Osteoblast (primary cell): ENCODE measurements around the gene ARHGEF4. TPM values are rescaled to one million over a fixed set of nuclear protein-coding genes. Genes with fewer than 3 reads are reported as not detected.
A peak's percentile ranks its signal among the peaks of the same experiment; 100 is the strongest.

ENCODE experiments used
- DNase-seq: peaks from one replicate; pipeline ENCODE4 v3.0.0; 2011; ENCODE audit warnings: low spot score, mixed read lengths; ENCODE audit not compliant: insufficient read length; ENCODE audit errors: missing footprints
- H2AFZ ChIP-seq: 2 replicates; pipeline ENCODE4 v1.6.0; 2011; ENCODE audit warnings: mild to moderate bottlenecking, low read length
- H3K27ac ChIP-seq: 2 replicates; pipeline ENCODE4 v1.5.1; 2011; ENCODE audit warnings: mild to moderate bottlenecking, low read depth, low read length, moderate library complexity
- H3K27me3 ChIP-seq: 2 replicates; pipeline ENCODE4 v1.6.0; 2012; ENCODE audit warnings: mild to moderate bottlenecking, control low read depth, inconsistent platforms, low read length, moderate library complexity; ENCODE audit not compliant: insufficient read depth
- H3K36me3 ChIP-seq: 2 replicates; pipeline ENCODE4 v1.5.1; 2011; ENCODE audit warnings: mild to moderate bottlenecking, low read length, control low read depth, moderate library complexity; ENCODE audit not compliant: insufficient read depth
- H3K4me1 ChIP-seq: 2 replicates; pipeline ENCODE4 v1.5.1; 2011; ENCODE audit warnings: mild to moderate bottlenecking, low read length, control low read depth, moderate library complexity; ENCODE audit not compliant: insufficient read depth
- H3K4me2 ChIP-seq: 2 replicates; pipeline ENCODE4 v1.6.0; 2011; ENCODE audit warnings: mild to moderate bottlenecking, low read length; ENCODE audit not compliant: insufficient read depth
- H3K4me3 ChIP-seq: fragments of 200-600 bp; sonication (generic); 3 replicates; pipeline ENCODE4 v1.5.1; 2012; ENCODE audit warnings: mild to moderate bottlenecking, low read length, inconsistent platforms; ENCODE audit not compliant: insufficient read depth
- H3K79me2 ChIP-seq: 2 replicates; pipeline ENCODE4 v1.6.0; 2012; ENCODE audit warnings: mild to moderate bottlenecking, low read length, control low read depth, inconsistent platforms; ENCODE audit not compliant: insufficient read depth
- H3K9me3 ChIP-seq: 2 replicates; pipeline ENCODE4 v1.5.1; 2011; ENCODE audit warnings: low read depth, low read length, control low read depth
- H4K20me1 ChIP-seq: 2 replicates; pipeline ENCODE4 v1.6.0; 2012; ENCODE audit warnings: mild to moderate bottlenecking, low read length, control low read depth; ENCODE audit not compliant: insufficient read depth
- total RNA-seq: library from RNA; depleted of rRNA; stranded (reverse); fragments of >200 nt; gene quantifications from 2 replicates; pipeline ENCODE4 v1.2.3, GENCODE V29; 2012
- TF ChIP-seq, protein P1 (sequence below): IDR thresholded peaks from 2 replicates; pipeline ENCODE4 v1.5.1; 2011; ENCODE audit warnings: mild to moderate bottlenecking, low read depth, low read length, moderate library complexity; ENCODE audit errors: extremely low read depth

ARHGEF4 gene
- total RNA-seq, 1 donor, result 3.6 TPM

DNA sequence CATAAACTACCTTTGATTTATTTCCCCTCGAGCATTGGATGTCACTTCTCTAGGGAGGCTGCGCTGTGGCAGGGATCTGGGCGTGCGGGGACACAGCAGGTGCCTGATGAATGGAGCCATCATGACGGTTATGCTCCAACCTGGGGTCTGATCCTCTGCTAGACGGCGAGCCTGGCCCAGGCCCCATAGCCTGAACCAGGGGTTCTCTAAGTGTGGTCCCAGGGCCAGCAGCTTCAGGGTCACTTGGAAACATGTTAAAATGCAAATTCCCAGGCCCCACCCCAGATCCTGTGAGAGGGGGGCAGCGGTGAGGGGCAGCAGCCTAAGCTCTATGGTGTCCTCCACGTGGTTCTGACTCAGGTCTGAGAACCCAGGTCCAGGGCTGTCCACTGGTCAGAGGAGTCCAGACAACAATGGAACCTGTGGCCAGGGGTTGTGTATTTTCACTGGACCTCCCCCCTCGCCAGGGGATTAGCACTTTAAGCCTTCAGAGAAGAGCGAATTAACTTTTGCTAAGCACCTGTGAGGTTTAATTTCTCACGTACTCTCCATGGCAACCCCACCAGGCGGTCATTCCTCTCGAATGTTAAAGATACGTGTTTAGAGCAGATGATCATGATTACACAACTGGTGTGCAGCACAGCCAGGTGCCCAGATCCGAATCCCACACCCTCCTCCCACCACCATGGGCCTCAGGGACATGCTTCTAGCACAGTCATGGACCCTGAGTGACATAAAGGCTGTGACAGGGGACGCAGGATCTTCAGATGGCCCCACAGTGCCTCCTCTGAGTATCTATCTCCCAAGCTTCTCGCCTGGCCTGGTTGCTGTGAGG is 1.6 kb upstream of the ARHGEF4 start:
- Histone ChIP-seq H4K20me1 (no peaks in the 10 kb centered on the region), H3K4me3 (no peak overlapping the region), H3K27me3 (peaks cover 15% of the 10 kb centered on the region), H3K4me2 (no peak overlapping the region), H3K36me3 (no peaks in the 10 kb centered on the region), H3K27ac (no peak overlapping the region), H3K4me1 (no peaks in the 10 kb centered on the region), H3K79me2 (no peaks in the 10 kb centered on the region), H3K9me3 (no peaks in the 10 kb centered on the region), H2AFZ (no peak overlapping the region)
- peak; percentile 84 for DNase-seq
- TF ChIP-seq, protein P1, sequence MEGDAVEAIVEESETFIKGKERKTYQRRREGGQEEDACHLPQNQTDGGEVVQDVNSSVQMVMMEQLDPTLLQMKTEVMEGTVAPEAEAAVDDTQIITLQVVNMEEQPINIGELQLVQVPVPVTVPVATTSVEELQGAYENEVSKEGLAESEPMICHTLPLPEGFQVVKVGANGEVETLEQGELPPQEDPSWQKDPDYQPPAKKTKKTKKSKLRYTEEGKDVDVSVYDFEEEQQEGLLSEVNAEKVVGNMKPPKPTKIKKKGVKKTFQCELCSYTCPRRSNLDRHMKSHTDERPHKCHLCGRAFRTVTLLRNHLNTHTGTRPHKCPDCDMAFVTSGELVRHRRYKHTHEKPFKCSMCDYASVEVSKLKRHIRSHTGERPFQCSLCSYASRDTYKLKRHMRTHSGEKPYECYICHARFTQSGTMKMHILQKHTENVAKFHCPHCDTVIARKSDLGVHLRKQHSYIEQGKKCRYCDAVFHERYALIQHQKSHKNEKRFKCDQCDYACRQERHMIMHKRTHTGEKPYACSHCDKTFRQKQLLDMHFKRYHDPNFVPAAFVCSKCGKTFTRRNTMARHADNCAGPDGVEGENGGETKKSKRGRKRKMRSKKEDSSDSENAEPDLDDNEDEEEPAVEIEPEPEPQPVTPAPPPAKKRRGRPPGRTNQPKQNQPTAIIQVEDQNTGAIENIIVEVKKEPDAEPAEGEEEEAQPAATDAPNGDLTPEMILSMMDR, result no peak

DNA sequence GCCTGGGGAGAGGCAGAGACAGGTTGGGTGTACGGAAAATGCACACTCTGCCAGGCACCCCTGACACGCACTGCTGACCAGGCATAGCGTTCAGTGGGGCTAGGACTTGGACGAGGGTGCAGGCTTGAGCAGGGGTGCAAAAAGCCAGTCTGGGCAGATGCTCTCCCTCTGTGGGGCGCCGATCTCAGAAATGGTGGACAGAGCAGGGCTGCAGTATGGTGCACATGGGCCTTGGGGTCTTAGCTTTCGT is 1.0 kb upstream of the ARHGEF4 start:
- Histone ChIP-seq H3K79me2 (no peaks in the 10 kb centered on the region), H3K9me3 (no peaks in the 10 kb centered on the region), H3K27me3 (peaks cover 15% of the 10 kb centered on the region), H4K20me1 (no peaks in the 10 kb centered on the region), H2AFZ (no peak overlapping the region), H3K4me1 (no peaks in the 10 kb centered on the region), H3K4me2 (no peak overlapping the region), H3K4me3 (no peak overlapping the region), H3K27ac (no peak overlapping the region), H3K36me3 (no peaks in the 10 kb centered on the region)
- TF ChIP-seq, protein P1, result no peak
- DNase-seq, result no peak

GRCh38 chr2:130837175-130837810 is 579 bp downstream of the ARHGEF4 start:
- Histone ChIP-seq H2AFZ (no peak overlapping the region), H4K20me1 (no peaks in the 10 kb centered on the region), H3K4me2 (no peak overlapping the region), H3K36me3 (no peaks in the 10 kb centered on the region), H3K4me3 (no peak overlapping the region), H3K27me3 (peaks cover 14% of the 10 kb centered on the region), H3K4me1 (no peaks in the 10 kb centered on the region), H3K79me2 (no peaks in the 10 kb centered on the region), H3K9me3 (no peaks in the 10 kb centered on the region), H3K27ac (no peak overlapping the region)
- DNase-seq, result peak; percentile 88
- TF ChIP-seq, protein P1, result no peak

DNA sequence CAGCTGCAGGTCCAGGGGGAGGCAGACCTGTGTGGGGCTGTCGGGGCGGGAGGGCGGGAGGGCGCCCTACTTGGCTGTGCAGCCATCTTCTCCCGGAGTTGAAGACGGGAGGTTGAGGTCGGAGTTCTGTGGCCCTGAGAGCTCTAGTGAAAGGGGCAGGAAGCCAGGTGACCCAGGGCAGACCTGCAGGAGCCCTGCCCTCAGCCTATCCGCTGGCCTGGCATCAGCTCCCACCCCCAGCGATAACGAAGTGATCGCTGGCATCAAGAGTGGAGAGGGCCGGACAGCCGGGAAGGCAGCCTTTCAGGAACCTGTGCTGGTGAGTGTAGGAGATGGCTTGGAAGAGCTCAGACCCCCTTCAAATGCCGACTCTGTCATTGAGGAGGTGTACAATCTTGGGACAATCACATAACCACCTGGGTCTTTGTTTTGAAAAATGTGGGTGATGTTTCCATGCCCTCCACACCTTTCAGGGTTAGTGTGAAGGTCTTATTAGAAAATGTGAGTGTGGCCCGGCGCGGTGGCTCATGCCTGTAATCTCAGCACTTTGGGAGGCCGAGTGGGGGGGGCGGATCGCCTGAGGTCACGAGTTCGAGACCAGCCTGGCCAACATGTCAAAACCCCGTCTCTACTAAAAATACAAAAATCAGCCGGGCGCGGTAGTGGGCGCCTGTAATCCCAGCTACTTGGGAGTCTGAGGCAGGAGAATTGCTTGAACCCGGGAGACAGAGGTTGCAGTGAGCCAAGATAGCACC is 1.3 kb downstream of the ARHGEF4 start:
- Histone ChIP-seq H3K79me2 (no peaks in the 10 kb centered on the region), H3K4me1 (no peaks in the 10 kb centered on the region), H3K27me3 (peaks cover 12% of the 10 kb centered on the region), H3K27ac (no peak overlapping the region), H3K36me3 (no peaks in the 10 kb centered on the region), H4K20me1 (no peaks in the 10 kb centered on the region), H3K4me2 (no peak overlapping the region), H2AFZ (no peak overlapping the region), H3K4me3 (no peak overlapping the region), H3K9me3 (no peaks in the 10 kb centered on the region)
- TF ChIP-seq, protein P1, result no peak
- no peak for DNase-seq
